Measurements from ENCODE around the gene RAP1B.

DNA sequence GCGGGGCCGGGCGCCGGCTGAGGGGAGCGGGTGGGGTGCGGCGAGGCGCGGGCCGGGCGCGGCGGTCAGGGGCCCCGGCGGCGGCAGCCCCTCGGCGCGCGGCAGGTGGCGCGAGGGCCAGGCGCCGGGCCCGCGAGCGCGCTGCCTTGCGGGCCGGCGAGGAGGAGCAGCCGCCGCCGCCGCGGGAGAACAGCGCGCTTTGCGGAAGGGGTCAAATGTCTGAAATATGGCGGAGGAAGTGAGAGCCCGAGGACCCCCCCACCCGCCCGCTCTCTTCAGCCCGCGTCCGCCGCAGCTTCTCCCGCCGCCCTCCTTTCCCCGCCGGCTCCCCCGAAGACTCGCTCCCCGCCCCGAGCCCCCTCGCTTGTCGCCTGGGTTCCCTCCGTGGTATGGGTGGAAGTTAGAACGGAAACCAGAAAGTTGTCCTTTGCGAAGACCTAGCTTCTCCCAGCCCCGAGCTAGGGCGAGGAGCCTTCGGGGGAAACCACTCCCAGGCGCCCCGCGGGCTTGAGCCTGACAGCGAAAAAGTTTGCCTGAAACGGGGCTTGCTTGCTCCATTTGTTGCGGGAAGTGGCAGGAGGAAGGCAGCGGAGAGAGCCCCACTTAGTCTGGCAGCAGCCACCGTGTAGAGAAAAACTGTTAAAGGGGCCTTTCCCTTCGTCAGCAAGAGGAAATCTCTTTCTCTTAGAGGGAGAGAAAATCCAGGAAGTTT lies 551 bp downstream of the RAP1B start:
- TF ChIP-seq, protein P1, sequence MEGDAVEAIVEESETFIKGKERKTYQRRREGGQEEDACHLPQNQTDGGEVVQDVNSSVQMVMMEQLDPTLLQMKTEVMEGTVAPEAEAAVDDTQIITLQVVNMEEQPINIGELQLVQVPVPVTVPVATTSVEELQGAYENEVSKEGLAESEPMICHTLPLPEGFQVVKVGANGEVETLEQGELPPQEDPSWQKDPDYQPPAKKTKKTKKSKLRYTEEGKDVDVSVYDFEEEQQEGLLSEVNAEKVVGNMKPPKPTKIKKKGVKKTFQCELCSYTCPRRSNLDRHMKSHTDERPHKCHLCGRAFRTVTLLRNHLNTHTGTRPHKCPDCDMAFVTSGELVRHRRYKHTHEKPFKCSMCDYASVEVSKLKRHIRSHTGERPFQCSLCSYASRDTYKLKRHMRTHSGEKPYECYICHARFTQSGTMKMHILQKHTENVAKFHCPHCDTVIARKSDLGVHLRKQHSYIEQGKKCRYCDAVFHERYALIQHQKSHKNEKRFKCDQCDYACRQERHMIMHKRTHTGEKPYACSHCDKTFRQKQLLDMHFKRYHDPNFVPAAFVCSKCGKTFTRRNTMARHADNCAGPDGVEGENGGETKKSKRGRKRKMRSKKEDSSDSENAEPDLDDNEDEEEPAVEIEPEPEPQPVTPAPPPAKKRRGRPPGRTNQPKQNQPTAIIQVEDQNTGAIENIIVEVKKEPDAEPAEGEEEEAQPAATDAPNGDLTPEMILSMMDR (IDR thresholded peaks at IDR 0.05): no peak
- no peak for TF ChIP-seq POLR2A (IDR thresholded peaks at IDR 0.05)
